Skin of body (tissue), 2 donors: Measurements from ENCODE around the gene ONECUT2. TPM values are rescaled to one million over a fixed set of nuclear protein-coding genes. Genes with fewer than 3 reads are reported as not detected.
A peak's percentile ranks its signal among the peaks of the same experiment; 100 is the strongest.
"Not testable (repeated sequence)": the region's sequence is repeated elsewhere in the genome, so short reads cannot be mapped to it uniquely, and the experiment has no call there.

Experiments
- DNase-seq: peaks from one replicate; lab custom pipeline; 2025; lab: John Stamatoyannopoulos, UW
- total RNA-seq: library from RNA; depleted of rRNA; stranded (reverse); fragments of >200 nt; gene quantifications from one replicate; pipeline ENCODE4 v1.2.3, GENCODE V29; 2014

Gene ONECUT2
- 0.10 TPM for total RNA-seq

DNA sequence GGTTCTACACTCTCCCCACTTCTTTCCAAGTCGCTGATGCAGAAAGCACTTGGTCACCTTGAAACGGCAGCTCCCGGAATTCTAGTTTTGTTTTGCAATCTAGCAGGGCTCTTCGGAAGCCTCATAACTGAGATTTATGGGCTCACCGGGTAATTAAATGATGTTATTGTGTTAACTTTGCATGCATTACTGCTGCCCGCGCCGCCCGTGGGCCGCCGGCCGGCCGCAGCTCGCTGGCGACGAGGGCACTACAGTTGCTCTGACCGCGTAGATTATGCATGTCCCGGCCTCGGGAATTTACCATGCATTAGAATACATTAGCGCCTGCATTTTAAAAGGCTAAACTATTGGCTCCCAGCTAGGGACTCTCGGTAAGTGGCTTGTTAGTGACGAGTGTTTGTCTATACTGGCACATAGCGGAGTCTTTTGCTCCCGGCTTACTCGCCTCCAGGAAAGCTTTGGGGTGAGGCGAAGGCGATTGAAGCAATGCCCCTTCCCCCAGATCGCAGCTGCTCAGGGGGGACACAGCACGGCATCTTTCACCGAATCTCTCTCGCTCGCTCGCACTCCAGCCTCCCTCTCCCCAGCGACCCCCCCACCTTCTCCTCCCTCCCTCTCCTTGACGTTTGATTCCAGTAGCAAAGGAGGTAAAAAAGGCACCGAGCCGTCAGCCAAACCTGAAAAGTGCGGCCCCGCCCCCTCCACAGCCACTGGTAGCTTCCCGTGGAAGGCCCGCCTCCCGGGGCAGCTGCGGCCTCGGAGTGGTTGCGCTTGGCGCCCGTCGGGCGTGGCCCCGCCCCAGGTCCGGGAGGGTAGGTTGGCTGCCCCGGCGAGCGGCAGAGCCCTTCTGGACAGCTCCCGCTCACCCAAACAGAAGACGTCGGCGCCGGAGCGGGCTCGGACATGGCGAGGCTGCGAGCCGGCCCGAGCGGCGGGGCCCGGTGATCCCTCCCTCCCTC is at the start of gene ONECUT2:
TSS of gene ONECUT2 (plus strand) at position 839 of the 959 bp plus-strand sequence. CDS start 343 bp downstream, outside the sequence.
- peak; percentile 76 for DNase-seq

DNA sequence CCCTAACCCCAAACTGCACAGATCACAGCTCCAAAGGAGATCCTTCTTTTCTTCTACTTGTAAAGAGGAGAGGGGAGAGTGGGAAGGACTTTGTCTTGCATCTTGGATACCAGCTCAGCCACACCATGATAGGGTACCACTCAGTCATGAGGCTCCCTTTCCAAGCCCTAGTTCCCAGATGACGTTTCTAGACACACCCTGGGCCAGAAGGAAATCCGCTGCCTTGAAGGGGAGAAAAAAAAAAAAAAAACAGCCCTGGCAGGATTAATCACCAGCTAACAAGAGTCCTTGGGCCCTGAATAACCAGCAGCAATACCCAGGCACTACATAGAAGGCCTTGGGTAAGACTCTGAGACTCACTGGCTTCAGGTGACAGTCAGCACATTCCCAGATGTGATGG is 45.9 kb upstream of the ONECUT2 start:
- no peak for DNase-seq

DNA sequence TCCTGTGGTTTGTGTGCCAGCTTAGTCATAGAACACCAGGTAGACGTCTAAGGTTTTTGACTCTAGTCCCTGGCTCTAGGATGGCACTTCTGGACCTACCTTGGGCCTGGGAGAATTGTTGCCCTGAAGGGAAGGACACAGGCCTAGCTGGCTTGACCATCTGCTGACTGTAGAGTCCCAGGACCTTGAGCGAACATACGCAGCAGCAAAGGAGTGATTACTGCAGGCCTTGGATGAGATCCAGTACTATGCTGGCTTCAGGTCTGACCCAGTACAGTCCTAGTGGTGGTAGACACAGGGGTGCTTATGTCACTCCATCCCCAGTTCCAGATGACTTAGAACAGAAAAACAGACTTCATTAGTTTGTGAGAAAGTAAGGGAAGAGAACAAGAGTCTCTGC is 45.1 kb upstream of the ONECUT2 start:
- no peak for DNase-seq

DNA sequence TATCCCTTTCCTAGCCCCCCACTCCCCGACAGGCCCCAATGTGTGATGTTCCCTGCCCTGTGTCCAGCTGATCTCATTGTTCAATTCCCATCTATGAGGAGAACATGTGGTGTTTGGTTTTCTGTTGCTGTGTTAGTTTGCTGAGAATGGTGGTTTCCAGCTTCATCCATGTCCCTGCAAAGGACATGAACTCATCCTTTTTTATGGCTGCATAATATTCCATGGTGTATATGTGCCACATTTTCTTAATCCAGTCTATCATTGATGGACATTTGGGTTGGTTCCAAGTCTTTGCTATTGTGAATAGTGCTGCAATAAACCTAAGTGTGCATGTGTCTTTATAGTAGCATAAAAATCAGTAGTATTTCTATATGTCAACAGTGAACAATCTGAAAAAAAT is 40.4 kb upstream of the ONECUT2 start:
- not testable (repeated sequence) for DNase-seq

DNA sequence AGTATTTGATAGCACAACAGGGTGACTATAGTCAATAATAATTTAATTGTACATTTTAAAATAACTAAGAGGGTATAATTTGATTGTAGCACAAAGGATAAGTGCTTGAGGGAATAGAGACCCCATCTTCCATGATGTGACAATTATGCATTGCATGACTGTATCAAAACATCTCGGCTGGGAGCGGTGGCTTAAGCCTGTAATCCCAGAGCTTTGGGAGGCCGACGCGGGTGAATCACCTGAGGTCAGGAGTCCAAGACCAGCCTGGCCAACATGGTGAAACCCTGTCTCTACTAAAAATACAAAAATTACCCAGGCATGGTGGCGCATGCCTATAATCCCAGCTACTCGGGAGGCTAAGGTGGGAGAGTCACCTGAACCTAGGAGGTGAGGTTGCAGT is 38.3 kb upstream of the ONECUT2 start:
- not testable (repeated sequence) for DNase-seq

DNA sequence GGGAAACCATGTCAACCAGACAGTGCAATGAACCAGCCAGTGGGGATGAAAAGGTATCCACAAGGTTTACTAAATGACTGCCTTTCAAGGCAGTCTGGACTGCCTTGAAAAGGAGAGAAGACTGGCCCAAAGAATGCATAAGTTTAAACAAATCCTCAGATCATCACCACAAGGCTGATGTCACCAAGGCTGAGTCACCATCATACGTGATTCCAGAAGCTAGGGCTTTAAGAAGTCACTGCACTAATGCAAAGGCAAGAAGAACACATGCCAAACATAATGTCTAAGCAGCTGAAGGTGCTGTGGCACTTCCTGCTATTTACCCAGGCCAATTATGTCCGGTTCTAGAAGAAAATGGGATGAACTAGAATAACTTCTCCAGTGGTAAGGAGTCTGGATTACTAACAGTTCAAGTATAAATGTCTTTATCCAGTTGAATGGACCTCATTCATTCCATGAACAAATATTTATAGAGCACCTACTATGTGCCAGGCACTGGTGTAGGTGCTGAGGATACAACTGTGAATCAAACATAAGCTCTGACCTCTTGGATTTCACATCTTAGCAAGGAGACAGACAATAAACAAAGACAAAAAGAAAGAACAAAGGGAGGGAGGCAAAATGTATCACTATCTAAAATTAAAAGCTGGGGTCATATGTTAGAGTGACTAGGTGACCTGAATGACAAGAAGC is 37.6 kb upstream of the ONECUT2 start:
- no peak for DNase-seq

DNA sequence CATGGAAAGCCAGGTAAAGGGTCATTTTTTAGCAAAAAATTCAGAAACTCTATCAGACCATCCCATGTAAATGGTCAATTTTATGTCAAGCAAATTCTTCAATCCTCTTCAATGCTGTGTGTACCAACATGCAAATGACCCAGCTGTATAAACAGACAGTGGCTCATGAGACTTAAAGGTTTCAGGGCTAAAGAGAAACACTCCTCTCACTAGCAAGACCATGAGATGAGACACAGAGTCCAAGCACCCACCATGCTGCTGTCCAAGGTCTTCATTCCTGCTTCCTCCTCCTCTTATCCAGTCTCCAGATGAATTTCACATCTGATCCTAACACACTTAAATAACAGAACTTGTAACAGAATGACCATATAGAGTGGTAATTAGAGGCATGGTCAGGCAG is 30.8 kb upstream of the ONECUT2 start:
- DNase-seq = no peak

DNA sequence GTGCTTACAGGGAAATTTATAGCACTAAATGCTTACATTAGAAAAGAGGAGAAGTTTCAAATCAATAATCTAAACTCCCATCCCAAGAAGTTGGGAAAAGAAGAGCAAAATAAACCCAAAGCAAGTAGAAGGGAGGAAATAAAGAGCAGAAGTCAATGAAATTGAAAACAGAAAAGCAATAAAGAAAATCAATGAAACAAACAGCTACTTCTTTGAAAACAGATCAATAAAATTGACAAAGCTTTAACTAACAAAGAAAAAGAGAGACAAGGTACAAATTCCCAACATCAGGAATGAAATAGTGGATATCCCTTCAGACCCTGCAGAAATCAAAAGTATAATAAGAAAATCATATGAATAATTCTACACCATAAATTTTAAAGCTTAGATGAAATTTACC is 25.5 kb upstream of the ONECUT2 start:
- DNase-seq = no peak

DNA sequence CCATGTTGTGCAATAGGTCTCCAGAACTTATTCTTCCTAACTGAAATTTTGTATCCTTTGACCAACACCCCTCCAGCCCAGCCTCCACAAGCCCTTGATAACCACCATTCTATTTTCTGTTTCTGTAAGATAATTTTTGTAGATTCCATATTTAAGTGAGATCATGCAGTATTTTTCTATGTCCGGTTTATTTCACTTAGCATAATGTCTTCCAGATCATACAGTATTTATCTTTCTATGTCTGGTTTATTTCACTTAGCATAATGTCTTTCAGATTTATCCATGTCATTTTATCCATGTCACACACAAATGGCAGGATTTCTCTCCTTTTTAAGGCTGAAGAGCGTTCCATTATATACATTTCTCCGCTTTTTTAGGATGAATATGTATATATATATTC is 24.4 kb upstream of the ONECUT2 start:
- no peak for DNase-seq

DNA sequence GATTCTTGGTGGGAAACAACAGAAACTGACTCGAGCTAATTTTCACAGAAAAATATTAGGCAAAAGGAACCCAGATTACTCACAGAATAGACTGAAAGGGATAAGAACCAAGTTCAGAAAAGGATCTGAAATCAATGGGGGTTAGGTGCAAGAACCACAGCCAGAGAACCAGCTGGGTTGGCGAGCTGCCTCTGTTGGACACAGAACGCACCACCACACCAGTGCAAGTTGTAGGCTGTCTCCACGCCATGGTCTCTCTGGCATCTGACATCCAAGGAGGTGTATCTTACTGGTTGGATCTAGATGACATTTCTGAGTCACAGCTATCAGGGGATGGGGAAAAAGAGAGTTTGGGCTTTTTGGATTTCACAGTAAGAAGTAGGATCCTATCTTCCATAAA is 18.6 kb upstream of the ONECUT2 start:
- DNase-seq = no peak

DNA sequence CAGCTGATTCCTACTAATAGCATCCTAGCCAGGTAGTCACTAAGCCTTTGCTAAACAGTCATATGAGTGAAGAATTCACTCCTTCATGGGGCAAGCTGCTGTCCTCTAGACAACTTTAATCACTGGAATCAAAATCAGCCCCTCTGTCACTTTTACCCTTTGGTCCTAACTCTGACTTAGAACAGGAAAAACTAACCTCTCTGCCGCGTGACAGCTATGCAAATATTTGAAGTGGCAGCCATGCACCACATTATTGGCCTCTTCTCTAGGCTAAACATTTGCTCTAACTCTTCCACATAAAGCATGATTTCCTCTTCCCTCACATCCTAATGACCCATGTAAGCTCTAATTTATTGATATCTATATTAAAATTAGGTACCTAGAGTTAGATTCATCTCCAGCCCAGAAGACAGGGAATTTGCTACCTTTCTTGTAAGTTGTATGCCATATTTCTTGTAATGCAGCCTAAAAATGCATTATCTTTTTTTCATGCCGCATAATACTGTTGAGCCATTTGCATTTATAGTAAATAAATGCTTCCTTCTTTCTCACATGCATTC is 12.8 kb upstream of the ONECUT2 start:
- DNase-seq = no peak

DNA sequence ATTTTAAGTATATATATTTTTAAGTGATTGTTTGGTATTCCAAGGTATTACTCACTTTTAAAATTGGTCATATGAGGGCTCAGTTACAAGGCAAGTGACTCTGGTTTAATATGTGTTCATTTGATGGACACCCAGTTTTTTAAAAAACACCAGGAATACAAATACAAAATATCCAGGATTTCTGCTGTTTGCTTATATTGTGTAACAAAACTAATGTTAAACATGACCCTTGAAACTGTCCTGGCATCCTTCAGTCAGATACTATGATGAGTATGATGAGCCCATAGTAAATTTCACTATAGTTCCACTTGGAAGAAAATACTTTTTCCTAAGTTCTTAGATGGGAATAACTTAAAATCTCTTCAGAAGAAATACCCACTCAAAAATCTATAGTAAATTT is 11.4 kb upstream of the ONECUT2 start:
- no peak for DNase-seq

DNA sequence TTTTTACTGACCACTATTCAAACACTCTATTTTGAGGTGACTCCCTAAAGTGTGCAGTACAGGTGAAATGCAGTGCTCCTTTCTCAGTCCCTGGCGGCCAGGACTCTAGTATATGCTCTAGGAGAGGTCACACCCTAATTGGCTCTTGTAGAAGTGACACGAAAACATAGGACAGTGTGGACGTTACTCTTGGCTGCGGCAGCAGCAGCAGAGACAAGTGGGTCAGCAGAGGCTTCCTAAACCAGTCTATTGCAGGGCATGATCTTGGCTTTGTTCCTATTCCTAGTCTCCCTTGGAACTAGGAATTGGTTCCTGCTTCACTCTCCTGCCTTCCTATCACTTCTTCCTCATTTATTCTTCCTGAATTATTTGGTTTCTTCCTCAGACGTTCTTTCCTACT is 10.1 kb upstream of the ONECUT2 start:
- no peak for DNase-seq

DNA sequence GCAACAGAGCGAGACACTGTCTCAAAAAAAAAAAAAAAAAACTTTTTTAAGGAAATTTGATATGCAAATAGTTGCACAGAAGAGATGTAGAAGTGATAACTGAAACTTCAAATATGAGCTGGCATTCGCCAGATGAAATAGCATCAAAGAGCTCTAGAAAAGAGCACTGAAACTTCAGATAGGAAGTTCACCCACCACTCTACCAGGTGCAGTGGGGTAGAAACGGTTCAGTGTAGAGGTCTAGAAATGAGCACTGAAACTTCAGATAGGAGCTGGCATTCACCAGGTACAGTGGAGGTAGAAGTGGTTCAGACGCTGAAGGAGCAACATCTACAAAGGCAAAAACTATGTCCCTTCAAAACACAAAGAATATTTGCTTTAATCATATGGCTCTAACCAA is 9.0 kb upstream of the ONECUT2 start:
- DNase-seq = no peak

DNA sequence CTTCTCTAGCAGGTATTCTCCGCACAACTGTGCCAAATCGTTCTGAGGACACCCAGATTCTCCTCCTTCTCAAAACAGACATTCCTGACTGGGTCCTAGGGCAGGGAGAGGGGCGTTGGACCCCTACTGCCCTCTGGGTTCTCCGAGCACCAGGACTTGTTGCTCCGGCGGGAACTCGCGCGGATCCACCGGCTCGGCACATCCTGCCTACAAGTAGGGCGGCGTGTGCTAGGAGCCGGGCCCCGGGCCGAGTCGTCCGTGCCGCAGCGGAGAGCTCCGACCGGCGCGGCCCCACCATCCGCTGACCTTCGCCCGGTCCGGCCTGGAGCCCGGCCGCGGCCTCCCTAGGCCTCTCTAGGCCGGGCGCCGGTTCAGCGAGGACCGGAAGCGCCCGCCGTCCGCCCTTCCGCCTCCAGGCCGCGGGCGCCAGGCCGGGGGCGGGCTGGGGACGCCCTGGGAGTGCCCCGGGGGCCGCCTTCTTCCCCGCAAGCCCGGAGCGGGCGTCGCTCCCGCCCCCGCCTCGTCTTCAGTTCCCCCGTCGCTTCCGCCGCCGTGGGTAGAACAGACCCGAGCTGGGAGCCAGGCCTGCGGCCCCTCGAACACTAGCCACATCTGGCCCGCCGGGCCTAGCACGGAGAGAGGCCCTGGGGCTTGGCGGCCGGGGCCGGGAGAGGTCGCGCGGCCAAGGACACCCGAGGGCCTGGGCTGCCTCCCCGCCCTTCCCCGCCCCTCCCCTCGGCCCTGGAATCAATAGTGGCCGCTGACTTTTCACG is 7.6 kb upstream of the ONECUT2 start:
- DNase-seq = no peak

DNA sequence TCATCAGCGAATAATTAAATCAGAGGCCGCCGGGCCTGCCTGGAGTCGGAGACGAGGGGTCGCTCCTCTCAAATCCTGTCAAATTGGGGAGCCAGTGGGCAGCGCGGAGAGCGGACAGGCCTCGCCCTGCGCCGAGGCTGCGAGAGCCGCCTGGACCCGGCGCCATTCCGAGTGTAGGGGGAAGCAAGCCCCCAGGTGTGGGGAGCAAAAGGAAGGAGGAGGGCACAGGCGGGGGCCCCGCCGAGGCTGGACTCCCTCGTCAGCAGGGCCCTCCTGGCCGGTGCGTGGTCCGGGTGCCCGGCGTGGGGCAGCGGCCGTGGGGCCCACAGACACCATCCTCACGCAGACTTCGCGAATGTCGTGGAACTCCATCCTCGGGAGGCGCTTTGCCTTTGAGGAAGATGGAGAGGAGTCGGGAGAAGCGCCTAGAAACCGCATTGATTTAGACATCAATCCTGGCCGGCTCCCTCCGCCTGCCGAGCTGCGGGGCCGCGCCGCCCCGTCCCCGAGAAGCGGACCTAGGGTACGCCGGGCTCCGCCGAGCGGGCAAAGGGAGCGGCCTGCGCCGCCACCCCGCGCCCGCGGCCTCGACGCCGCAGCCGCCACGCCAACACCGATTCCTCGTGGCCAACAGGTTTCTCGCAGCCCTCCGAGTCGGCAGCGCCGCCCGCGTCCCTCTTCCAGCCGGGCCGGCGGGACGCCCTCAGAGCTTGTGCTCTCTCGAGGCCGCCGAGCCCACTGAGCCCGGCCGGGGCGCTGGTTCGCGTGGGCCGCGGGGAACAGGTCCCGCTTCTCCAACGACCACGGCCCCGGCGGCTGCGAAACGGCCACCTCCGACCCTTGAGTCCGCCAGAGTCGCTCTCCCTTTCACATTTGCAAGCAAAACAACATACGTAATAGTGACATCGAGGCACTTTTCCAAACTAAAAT is 6.7 kb upstream of the ONECUT2 start:
- no peak for DNase-seq

DNA sequence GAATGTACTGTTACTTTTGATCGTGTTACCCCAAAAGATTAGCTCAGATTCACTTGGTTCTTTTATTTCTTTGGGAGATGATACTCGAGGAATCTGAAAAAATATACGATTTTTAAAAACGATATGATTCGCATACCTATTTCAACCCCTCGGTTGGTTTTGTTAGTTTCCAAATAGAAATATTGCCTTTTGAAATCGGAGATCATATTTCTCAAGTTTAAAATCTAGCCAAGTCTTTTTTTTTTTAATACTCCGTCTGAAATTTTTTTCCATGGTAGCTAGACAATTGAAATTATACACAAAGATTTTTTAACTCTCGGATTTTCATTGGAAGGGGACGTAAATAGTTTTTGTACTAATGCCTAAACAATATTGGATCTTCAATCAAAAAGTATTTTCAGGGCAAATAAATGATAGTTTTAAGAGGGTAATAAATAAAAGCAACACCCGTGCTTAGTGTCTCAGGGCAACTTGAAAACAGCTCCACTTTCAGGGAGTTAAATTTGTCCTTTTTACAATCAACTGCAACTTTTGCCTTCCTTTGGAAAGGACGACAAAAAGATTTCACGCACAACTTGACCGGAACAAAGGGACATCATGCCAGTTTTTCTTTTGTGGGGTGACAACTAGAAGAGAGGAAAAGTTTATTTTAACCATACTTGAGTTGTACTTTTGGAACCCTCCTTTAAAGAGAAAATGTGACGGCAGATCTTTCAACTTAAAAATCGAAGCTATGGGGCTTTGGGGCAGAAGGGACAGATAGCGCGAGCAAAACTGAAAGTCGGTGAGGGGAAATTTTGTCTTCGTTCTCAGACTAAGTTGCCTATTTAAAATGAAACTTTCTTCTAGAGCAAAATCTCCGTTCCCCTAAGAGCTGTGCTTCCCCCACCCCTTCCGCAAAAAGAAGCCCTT is 5.8 kb upstream of the ONECUT2 start:
- DNase-seq = peak; percentile 10

DNA sequence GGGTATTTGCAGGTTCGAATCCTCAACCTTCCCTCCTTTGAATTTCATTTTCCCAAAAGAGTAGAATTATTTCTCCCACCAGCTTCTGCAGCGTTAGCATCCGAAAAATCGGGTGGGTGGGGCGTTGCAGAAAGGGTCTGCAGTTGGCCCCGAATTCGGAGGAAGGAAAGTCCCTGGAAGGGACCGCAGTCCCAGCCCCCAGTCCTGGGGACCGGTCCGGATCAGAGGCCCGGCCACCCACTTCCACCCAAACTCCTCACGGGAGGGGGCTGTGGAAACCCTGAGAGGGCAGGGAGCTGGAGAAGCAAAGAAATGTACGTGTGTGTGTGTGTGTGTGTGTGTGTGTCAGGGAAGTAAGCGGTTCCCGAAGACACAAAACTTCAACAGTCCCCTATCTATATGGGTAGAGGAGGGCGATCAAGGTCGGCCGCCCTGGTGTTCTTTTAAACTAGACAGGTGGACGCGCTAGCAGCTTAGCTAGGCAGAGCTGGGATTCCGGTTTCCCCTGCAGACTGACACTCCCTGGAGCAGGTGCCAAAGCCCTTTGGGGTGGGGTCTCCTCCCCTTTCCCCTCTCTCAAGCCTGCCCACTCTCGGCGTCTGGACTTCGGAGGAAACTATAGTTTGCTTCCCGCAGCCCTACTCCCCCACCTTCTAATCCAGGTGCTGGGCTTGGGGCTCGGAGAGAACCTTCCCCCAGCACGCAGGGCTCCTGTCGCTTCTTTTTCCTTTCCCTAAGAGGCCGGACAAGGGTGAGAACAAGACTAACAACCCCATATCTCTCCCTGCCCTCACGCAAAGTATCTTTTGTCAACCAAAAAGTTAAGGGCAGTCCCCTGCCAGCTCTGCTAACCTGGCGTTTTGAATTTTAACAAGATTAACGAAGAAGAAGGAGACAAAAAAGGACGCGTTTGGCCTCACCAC is 4.8 kb upstream of the ONECUT2 start:
- DNase-seq = no peak
